ENCODE data around the gene CCDC88C. TPM values are rescaled to one million over a fixed set of nuclear protein-coding genes. Genes with fewer than 3 reads are reported as not detected.

Gene CCDC88C
- total RNA-seq, 1 donor from 2014 or later, result 2.8 TPM

- DNase-seq, result no peak
- Histone ChIP-seq H3K27ac (replicated peaks) (no peak overlapping the region), H3K4me1 (peaks cover 13% of the 10 kb centered on the region), H3K4me3 (no peak overlapping the region), H3K27me3 (ENCODE audit: low read depth) (peaks cover 11% of the 10 kb centered on the region), H3K36me3 (no peaks in the 10 kb centered on the region), H3K9me3 (replicated peaks) (no peaks in the 10 kb centered on the region)
- TF ChIP-seq CTCF (IDR thresholded peaks at IDR 0.05; ENCODE audit: borderline replicate concordance), result no peak
- intact Hi-C loops (cut with micrococcal nuclease), result no loop called here
These were observed 52.9 kb downstream of the CCDC88C start for GRCh38 chr14:91364524-91365270.

GRCh38 chr14:91363776-91364523, 53.7 kb downstream of the CCDC88C start:
- DNase-seq, result no peak
- Histone ChIP-seq H3K4me1 (peaks cover 8% of the 10 kb centered on the region), H3K9me3 (replicated peaks) (no peaks in the 10 kb centered on the region), H3K4me3 (no peak overlapping the region), H3K27ac (replicated peaks) (no peak overlapping the region), H3K36me3 (no peaks in the 10 kb centered on the region), H3K27me3 (ENCODE audit: low read depth) (peaks cover 6% of the 10 kb centered on the region)
- intact Hi-C loops (cut with micrococcal nuclease), result no loop called here
- TF ChIP-seq CTCF (IDR thresholded peaks at IDR 0.05; ENCODE audit: borderline replicate concordance), result no peak

GRCh38 chr14:91361233-91361811, 56.3 kb downstream of the CCDC88C start:
- no peak for TF ChIP-seq CTCF (IDR thresholded peaks at IDR 0.05; ENCODE audit: borderline replicate concordance)
- no peak for DNase-seq
- Histone ChIP-seq H3K27me3 (ENCODE audit: low read depth) (peaks cover 21% of the 10 kb centered on the region), H3K36me3 (no peaks in the 10 kb centered on the region), H3K4me3 (no peak overlapping the region), H3K9me3 (replicated peaks) (no peaks in the 10 kb centered on the region), H3K27ac (replicated peaks) (no peak overlapping the region), H3K4me1 (no peaks in the 10 kb centered on the region)
- intact Hi-C loops (cut with micrococcal nuclease), result no loop called here

GRCh38 chr14:91360490-91361232, 57.0 kb downstream of the CCDC88C start:
- Histone ChIP-seq H3K27ac (replicated peaks) (no peak overlapping the region), H3K9me3 (replicated peaks) (no peaks in the 10 kb centered on the region), H3K36me3 (no peaks in the 10 kb centered on the region), H3K4me3 (no peak overlapping the region), H3K27me3 (ENCODE audit: low read depth) (peaks cover 27% of the 10 kb centered on the region), H3K4me1 (no peaks in the 10 kb centered on the region)
- DNase-seq, result no peak
- TF ChIP-seq CTCF (IDR thresholded peaks at IDR 0.05; ENCODE audit: borderline replicate concordance), result no peak
- intact Hi-C loops (cut with micrococcal nuclease), result no loop called here

- no peaks in the 10 kb centered on the region for H3K9me3 ChIP-seq (replicated peaks)
- DNase-seq, result no peak
These were observed 58.9 kb downstream of the CCDC88C start for GRCh38 chr14:91358654-91359220.

More at GRCh38 chr14:91358654-91359220, 58.9 kb downstream of the CCDC88C start:
- H3K36me3 ChIP-seq, result no peaks in the 10 kb centered on the region
- intact Hi-C loops (cut with micrococcal nuclease), result no loop called here
- no peak overlapping the region for H3K27ac ChIP-seq (replicated peaks)
- peaks cover 36% of the 10 kb centered on the region for H3K27me3 ChIP-seq (ENCODE audit: low read depth)
- TF ChIP-seq CTCF (IDR thresholded peaks at IDR 0.05; ENCODE audit: borderline replicate concordance), result no peak
- no peaks in the 10 kb centered on the region for H3K4me1 ChIP-seq
- H3K4me3 ChIP-seq, result no peak overlapping the region

All from left ventricle myocardium inferior (tissue), 1 donor.